Panc1 (cell line): ENCODE results near the gene PGC. TPM values are rescaled to one million over a fixed set of nuclear protein-coding genes. Genes with fewer than 3 reads are reported as not detected.

ENCODE experiments used
- ATAC-seq: fragments of 200-7000 bp; cut with Tn5 transposase; 2 replicates; pipeline ENCODE4 v1.9.1; 2020; ENCODE audit warnings: mild to moderate bottlenecking, moderate library complexity
- BruUV-seq: library from RNA; stranded (reverse); fragments of 400-500 nt; replicated peaks from 2 replicates; lab custom pipeline; 2021; lab: Mats Ljungman, UMichigan
- CTCF ChIA-PET: fragments of 300-600 bp; sonication (Branson Sonifier 250); formaldehyde crosslinking; loops from one replicate; lab custom pipeline; 2022; ENCODE audit warnings: antibody characterized with exemption; lab: Charles Lee
- POLR2A ChIA-PET: fragments of 300-600 bp; sonication (Branson Sonifier 250); formaldehyde crosslinking; loops from one replicate; lab custom pipeline; 2022; ENCODE audit warnings: antibody characterized with exemption; lab: Charles Lee
- DNase-seq: peaks from one replicate; pipeline ENCODE4 v3.0.0-alpha.2; 2010; ENCODE audit warnings: low read depth, low spot score
- H3K27ac ChIP-seq: 2 replicates; pipeline ENCODE4 v1.5.1; 2011; ENCODE audit warnings: mild to moderate bottlenecking, low read length, inconsistent platforms
- H3K27me3 ChIP-seq: fragments of 200-500 bp; sonication (Bioruptor generic); 2 replicates; pipeline ENCODE4 v1.6.0; 2014; ENCODE audit warnings: low read length, inconsistent platforms; ENCODE audit not compliant: control insufficient read depth, insufficient read depth
- H3K36me3 ChIP-seq: fragments of 200-500 bp; sonication (Bioruptor generic); 2 replicates; pipeline ENCODE4 v1.5.1; 2014; ENCODE audit warnings: inconsistent platforms, mild to moderate bottlenecking, low read length, moderate library complexity; ENCODE audit not compliant: control insufficient read depth, insufficient read depth
- H3K4me1 ChIP-seq: 2 replicates; pipeline ENCODE4 v1.5.1; 2011; ENCODE audit warnings: inconsistent platforms, mild to moderate bottlenecking, low read length, moderate library complexity; ENCODE audit not compliant: control insufficient read depth, insufficient read depth
- H3K4me3 ChIP-seq, 2 experiments: 2 replicates each; pipeline ENCODE4 v1.5.1; 2011 to 2012; ENCODE audit warnings: low read depth in 2 of 2, low read length in 2 of 2, mild to moderate bottlenecking in 2 of 2, inconsistent platforms in 1 of 2, moderate library complexity in 1 of 2
- H3K9me3 ChIP-seq: fragments of 200-500 bp; sonication (Bioruptor generic); 2 replicates; pipeline ENCODE4 v1.5.1; 2014; ENCODE audit warnings: low read depth, mild to moderate bottlenecking, inconsistent platforms, low read length, moderate library complexity; ENCODE audit not compliant: control insufficient read depth, insufficient read depth
- POLR2AphosphoS5 ChIP-seq: IDR thresholded peaks from 2 replicates; pipeline ENCODE4 v1.6.1; 2012; ENCODE audit warnings: mild to moderate bottlenecking, low read depth, low read length, moderate library complexity
- SIN3A ChIP-seq: IDR thresholded peaks from 2 replicates; pipeline ENCODE4 v1.6.1; 2012; ENCODE audit warnings: low read depth, mild to moderate bottlenecking, low read length, moderate library complexity, borderline replicate concordance; ENCODE audit not compliant: insufficient read depth
- TCF7L2 ChIP-seq: IDR thresholded peaks from 2 replicates; pipeline ENCODE4 v1.6.1; 2011; ENCODE audit warnings: mild to moderate bottlenecking, low read depth, low read length, inconsistent platforms
- in situ Hi-C: cut with HindIII; loops from 2 replicates; pipeline ENCODE4 v1.10.0; 2016; ENCODE audit warnings: low sequenced_read_pairs, low pct_unique_long_range_greater_than_20kb
- intact Hi-C: fragments of 100-400 bp; cut with micrococcal nuclease; formaldehyde crosslinking; loops from one replicate; pipeline ENCODE4 v1.10.0; 2022; ENCODE audit not compliant: unreplicated experiment
- total RNA-seq: library from RNA; stranded (reverse); gene quantifications from one replicate; pipeline ENCODE4 v1.2.1, GENCODE V29; 2021; ENCODE audit not compliant: unreplicated experiment
- TF ChIP-seq, protein P1 (sequence below): fragments of 450-650 bp; IDR thresholded peaks from 2 replicates; pipeline ENCODE4 v1.5.1; 2017; ENCODE audit warnings: mild to moderate bottlenecking
- TF ChIP-seq, protein P2 (sequence below), 2 experiments: IDR thresholded peaks; 2 replicates each; pipeline ENCODE4 v1.6.1; 2011 to 2012; ENCODE audit warnings: low read depth in 2 of 2, control low read depth in 1 of 2, low read length in 1 of 2, mild to moderate bottlenecking in 1 of 2, moderate library complexity in 1 of 2; ENCODE audit not compliant: insufficient read depth in 1 of 2

Gene PGC
- total RNA-seq, 1 experiment from 2014 or later: 0.18 TPM

DNA sequence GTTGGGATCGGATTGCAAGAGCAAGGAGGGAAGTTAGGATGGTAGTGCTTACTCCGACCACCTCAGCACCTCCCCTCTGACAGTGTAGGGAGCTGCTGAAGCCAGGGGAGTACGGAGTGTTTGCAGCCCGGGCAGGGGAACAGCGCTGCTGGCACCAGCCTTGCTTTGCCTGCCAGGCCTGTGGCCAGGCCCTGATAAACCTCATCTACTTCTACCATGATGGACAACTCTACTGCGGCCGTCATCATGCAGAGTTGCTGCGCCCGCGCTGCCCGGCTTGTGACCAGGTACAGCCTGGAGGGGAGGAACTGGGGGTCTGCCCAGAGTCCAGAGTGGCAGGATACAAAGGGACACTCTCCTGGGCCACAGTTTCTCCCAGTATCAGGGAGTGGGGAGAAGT lies 38.1 kb upstream of the PGC start:
- in situ Hi-C loops (no loop called here), intact Hi-C loops (loop anchor here (5.0 to 10.0 kb wide), 2 partner anchors 50 to 137 kb away; partner anchors contain the start of genes BYSL, MED20 and TFEB)
- H3K27ac ChIP-seq: no peak overlapping the region; the same call in 1 of the 2 replicates
- TF ChIP-seq TCF7L2: no peak
- TF ChIP-seq POLR2AphosphoS5: no peak
- TF ChIP-seq, protein P1, sequence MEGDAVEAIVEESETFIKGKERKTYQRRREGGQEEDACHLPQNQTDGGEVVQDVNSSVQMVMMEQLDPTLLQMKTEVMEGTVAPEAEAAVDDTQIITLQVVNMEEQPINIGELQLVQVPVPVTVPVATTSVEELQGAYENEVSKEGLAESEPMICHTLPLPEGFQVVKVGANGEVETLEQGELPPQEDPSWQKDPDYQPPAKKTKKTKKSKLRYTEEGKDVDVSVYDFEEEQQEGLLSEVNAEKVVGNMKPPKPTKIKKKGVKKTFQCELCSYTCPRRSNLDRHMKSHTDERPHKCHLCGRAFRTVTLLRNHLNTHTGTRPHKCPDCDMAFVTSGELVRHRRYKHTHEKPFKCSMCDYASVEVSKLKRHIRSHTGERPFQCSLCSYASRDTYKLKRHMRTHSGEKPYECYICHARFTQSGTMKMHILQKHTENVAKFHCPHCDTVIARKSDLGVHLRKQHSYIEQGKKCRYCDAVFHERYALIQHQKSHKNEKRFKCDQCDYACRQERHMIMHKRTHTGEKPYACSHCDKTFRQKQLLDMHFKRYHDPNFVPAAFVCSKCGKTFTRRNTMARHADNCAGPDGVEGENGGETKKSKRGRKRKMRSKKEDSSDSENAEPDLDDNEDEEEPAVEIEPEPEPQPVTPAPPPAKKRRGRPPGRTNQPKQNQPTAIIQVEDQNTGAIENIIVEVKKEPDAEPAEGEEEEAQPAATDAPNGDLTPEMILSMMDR: no peak
- TF ChIP-seq, protein P2, sequence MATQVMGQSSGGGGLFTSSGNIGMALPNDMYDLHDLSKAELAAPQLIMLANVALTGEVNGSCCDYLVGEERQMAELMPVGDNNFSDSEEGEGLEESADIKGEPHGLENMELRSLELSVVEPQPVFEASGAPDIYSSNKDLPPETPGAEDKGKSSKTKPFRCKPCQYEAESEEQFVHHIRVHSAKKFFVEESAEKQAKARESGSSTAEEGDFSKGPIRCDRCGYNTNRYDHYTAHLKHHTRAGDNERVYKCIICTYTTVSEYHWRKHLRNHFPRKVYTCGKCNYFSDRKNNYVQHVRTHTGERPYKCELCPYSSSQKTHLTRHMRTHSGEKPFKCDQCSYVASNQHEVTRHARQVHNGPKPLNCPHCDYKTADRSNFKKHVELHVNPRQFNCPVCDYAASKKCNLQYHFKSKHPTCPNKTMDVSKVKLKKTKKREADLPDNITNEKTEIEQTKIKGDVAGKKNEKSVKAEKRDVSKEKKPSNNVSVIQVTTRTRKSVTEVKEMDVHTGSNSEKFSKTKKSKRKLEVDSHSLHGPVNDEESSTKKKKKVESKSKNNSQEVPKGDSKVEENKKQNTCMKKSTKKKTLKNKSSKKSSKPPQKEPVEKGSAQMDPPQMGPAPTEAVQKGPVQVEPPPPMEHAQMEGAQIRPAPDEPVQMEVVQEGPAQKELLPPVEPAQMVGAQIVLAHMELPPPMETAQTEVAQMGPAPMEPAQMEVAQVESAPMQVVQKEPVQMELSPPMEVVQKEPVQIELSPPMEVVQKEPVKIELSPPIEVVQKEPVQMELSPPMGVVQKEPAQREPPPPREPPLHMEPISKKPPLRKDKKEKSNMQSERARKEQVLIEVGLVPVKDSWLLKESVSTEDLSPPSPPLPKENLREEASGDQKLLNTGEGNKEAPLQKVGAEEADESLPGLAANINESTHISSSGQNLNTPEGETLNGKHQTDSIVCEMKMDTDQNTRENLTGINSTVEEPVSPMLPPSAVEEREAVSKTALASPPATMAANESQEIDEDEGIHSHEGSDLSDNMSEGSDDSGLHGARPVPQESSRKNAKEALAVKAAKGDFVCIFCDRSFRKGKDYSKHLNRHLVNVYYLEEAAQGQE (IDR thresholded peaks at IDR 0.05; ENCODE audit: insufficient read depth in 1 of 2, low read depth in 2 of 2, low read length in 1 of 2): no peak
- TF ChIP-seq SIN3A: no peak
- H3K4me3 ChIP-seq: no peak overlapping the region
- no TSS peak for BruUV-seq
- no peak for ATAC-seq
- ChIA-PET POLR2A (no interaction called here), CTCF (interaction anchor here (0.6 to 1.3 kb wide), 3 partner anchors 80 to 260 kb away, joined by 3 to 5 read pairs (median 4); no protein-coding TSS in a partner anchor)
- DNase-seq: no peak
- H3K36me3 ChIP-seq: peaks cover 9% of the 10 kb centered on the region
- no peaks in the 10 kb centered on the region for H3K27me3 ChIP-seq
- H3K9me3 ChIP-seq: no peaks in the 10 kb centered on the region
- peaks cover 7% of the 10 kb centered on the region; the same call in 1 of the 2 replicates for H3K4me1 ChIP-seq

DNA sequence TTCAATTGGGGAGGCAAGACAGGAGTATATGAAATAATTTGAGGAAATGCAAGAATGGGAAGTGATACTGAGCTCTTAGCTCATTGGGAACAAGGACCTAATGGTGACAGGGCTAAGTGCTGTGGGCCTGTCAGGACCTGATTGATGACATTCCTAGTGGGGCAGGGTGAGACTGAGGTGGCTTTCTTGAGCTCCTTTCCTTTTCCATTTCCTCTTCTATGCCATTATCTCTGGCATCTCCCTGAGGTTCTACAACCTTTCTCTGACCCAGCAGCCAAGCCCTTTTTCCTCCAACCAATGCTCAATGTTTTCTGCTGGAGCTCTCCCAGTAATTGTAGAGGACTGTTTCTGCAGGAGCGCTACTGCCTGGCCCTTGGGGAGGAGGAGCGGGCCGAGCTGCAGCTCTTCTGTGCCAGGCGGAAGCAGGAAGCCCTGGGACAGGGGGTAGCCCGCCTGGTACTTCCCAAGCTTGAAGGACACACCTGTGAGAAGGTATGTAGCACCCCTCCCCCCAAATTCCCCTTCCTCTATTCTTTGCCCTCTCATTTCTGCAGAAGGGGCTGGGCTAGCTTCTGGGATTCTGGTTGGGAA lies 37.5 kb upstream of the PGC start:
- in situ Hi-C loops (no loop called here), intact Hi-C loops (loop anchor here (5.0 to 10.0 kb wide), 3 partner anchors 50 to 258 kb away; partner anchors contain the start of genes BYSL, MED20 and TFEB)
- TF ChIP-seq, protein P2 (IDR thresholded peaks at IDR 0.05; ENCODE audit: insufficient read depth in 1 of 2, low read depth in 2 of 2, low read length in 1 of 2): no peak
- TF ChIP-seq POLR2AphosphoS5: no peak
- TF ChIP-seq, protein P1: no peak
- no peak for TF ChIP-seq SIN3A
- TF ChIP-seq TCF7L2: no peak
- ATAC-seq: no peak
- Histone ChIP-seq H3K27me3 (no peaks in the 10 kb centered on the region), H3K4me1 (peaks cover 7% of the 10 kb centered on the region; the same call in 1 of the 2 replicates), H3K36me3 (peaks cover 8% of the 10 kb centered on the region), H3K4me3 (no peak overlapping the region), H3K9me3 (no peaks in the 10 kb centered on the region), H3K27ac (no peak overlapping the region)
- ChIA-PET CTCF (interaction anchor here (1.3 kb wide), 1 partner anchor 80 kb away, joined by 5 read pairs; no protein-coding TSS in a partner anchor), POLR2A (interaction anchor here (0.6 kb wide), 1 partner anchor 1108 kb away, joined by 4 read pairs; no protein-coding TSS in a partner anchor)
- no peak for DNase-seq
- BruUV-seq: no TSS peak
